ENCODE data around the gene PRKCZ. TPM values are rescaled to one million over a fixed set of nuclear protein-coding genes. Genes with fewer than 3 reads are reported as not detected.

The PRKCZ gene
- total RNA-seq, 3 donors from 2014 or later = 0.64 to 17.9 (median 12.5) TPM

- Histone ChIP-seq H3K36me3 (no peaks in the 10 kb centered on the region), H3K9me3 (peaks cover 0 to 7% of the 10 kb centered on the region in 2 donors), H3K4me3 (no peak overlapping the region), H3K4me1 (peaks cover 0 to 3% of the 10 kb centered on the region in 2 donors), H3K27me3 (peaks cover 0 to 5% of the 10 kb centered on the region in 2 donors), H3K27ac (no peak overlapping the region)
- no peak for TF ChIP-seq POLR2AphosphoS5 (IDR thresholded peaks at IDR 0.05)
- TF ChIP-seq POLR2A (IDR thresholded peaks at IDR 0.05) = no peak
- TF ChIP-seq CTCF (IDR thresholded peaks at IDR 0.05) = no peak
- intact Hi-C loops (cut with DNase I; ENCODE audit: low total_unique reads) = loop anchor here (5.0 kb wide), 1 partner anchor 95 kb away; no protein-coding TSS in a partner anchor
- no peak for DNase-seq (ENCODE audit: low spot score in 2 of 2)
These were observed 8.3 kb upstream of the PRKCZ start for GRCh38 chr1:2041887-2042286.

- Histone ChIP-seq H3K27me3 (peaks cover 0 to 7% of the 10 kb centered on the region in 2 donors), H3K4me3 (no peak overlapping the region), H3K4me1 (peaks cover 0 to 3% of the 10 kb centered on the region in 2 donors), H3K27ac (no peak overlapping the region), H3K9me3 (peaks cover 0 to 5% of the 10 kb centered on the region in 2 donors), H3K36me3 (no peaks in the 10 kb centered on the region)
- no peak for DNase-seq (ENCODE audit: low spot score in 2 of 2)
- TF ChIP-seq POLR2A (IDR thresholded peaks at IDR 0.05) = no peak
- TF ChIP-seq POLR2AphosphoS5 (IDR thresholded peaks at IDR 0.05) = no peak
- TF ChIP-seq CTCF (IDR thresholded peaks at IDR 0.05) = no peak
- intact Hi-C loops (cut with DNase I; ENCODE audit: low total_unique reads) = loop anchor here (5.0 kb wide), 1 partner anchor 96 kb away; no protein-coding TSS in a partner anchor
These were observed 7.1 kb upstream of the PRKCZ start for GRCh38 chr1:2042830-2043773.

GRCh38 chr1:2043886-2044285, 6.3 kb upstream of the PRKCZ start:
- H3K4me1 ChIP-seq = peaks cover 0 to 3% of the 10 kb centered on the region in 2 donors
- DNase-seq (ENCODE audit: low spot score in 2 of 2) = no peak
- intact Hi-C loops (cut with DNase I; ENCODE audit: low total_unique reads) = loop anchor here (5.0 kb wide), 1 partner anchor 97 kb away; no protein-coding TSS in a partner anchor
- H3K4me3 ChIP-seq = no peak overlapping the region
- TF ChIP-seq POLR2AphosphoS5 (IDR thresholded peaks at IDR 0.05) (no peak), CTCF (IDR thresholded peaks at IDR 0.05) (no peak), POLR2A (IDR thresholded peaks at IDR 0.05) (no peak)
- H3K27ac ChIP-seq = no peak overlapping the region
- peaks cover 0 to 12% of the 10 kb centered on the region in 2 donors for H3K27me3 ChIP-seq
- H3K9me3 ChIP-seq = no peaks in the 10 kb centered on the region
- no peaks in the 10 kb centered on the region for H3K36me3 ChIP-seq

GRCh38 chr1:2044510-2045319, 5.5 kb upstream of the PRKCZ start:
- Histone ChIP-seq H3K9me3 (no peaks in the 10 kb centered on the region), H3K4me1 (peaks cover 3 to 4% of the 10 kb centered on the region in 2 donors), H3K36me3 (no peaks in the 10 kb centered on the region), H3K27me3 (peaks cover 3 to 12% of the 10 kb centered on the region in 2 donors), H3K27ac (no peak overlapping the region), H3K4me3 (peak overlapping the region; percentile 22 to 66 (median 46))
- DNase-seq (ENCODE audit: low spot score in 2 of 2) = peak; percentile 42 to 79
- TF ChIP-seq POLR2A (IDR thresholded peaks at IDR 0.05) = no peak
- peak; percentile 66 to 95 (median 68) for TF ChIP-seq CTCF (IDR thresholded peaks at IDR 0.05)
- intact Hi-C loops (cut with DNase I; ENCODE audit: low total_unique reads) = loop anchor here (5.0 kb wide), 1 partner anchor 97 kb away; no protein-coding TSS in a partner anchor
